ENCODE data around the gene GCKR.

The GCKR gene

DNA sequence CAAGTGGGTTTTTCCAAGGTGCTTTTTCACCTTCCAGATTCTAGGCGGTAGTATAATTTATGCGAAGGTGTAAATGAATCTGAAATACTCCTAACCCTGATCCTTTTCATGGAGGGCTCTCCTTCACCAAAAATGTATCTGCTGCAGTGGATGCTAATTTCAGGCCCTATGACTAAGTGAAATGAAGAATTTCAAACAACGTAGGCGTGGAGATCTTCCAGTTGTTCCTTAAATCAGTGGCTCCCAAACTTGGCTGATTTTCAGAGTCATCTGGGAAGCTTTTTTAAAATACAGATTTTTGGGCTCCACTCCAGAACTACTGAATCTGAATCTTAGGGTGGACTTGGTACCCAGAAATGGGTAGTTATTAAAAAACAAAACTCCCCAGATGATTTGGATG lies 5.5 kb downstream of the GCKR start:
- no peaks in the 10 kb centered on the region for H3K36me3 ChIP-seq
- TF ChIP-seq, protein P1, sequence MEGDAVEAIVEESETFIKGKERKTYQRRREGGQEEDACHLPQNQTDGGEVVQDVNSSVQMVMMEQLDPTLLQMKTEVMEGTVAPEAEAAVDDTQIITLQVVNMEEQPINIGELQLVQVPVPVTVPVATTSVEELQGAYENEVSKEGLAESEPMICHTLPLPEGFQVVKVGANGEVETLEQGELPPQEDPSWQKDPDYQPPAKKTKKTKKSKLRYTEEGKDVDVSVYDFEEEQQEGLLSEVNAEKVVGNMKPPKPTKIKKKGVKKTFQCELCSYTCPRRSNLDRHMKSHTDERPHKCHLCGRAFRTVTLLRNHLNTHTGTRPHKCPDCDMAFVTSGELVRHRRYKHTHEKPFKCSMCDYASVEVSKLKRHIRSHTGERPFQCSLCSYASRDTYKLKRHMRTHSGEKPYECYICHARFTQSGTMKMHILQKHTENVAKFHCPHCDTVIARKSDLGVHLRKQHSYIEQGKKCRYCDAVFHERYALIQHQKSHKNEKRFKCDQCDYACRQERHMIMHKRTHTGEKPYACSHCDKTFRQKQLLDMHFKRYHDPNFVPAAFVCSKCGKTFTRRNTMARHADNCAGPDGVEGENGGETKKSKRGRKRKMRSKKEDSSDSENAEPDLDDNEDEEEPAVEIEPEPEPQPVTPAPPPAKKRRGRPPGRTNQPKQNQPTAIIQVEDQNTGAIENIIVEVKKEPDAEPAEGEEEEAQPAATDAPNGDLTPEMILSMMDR (IDR thresholded peaks at IDR 0.05; ENCODE audit: low read depth, low read length) = no peak
- peaks cover 22% of the 10 kb centered on the region for H3K27me3 ChIP-seq
- no peak overlapping the region for H3K4me3 ChIP-seq (ENCODE audit: low read depth, low read length)
- H3K4me1 ChIP-seq = no peaks in the 10 kb centered on the region
- no peaks in the 10 kb centered on the region for H3K9me3 ChIP-seq
- DNase-seq = no peak

DNA sequence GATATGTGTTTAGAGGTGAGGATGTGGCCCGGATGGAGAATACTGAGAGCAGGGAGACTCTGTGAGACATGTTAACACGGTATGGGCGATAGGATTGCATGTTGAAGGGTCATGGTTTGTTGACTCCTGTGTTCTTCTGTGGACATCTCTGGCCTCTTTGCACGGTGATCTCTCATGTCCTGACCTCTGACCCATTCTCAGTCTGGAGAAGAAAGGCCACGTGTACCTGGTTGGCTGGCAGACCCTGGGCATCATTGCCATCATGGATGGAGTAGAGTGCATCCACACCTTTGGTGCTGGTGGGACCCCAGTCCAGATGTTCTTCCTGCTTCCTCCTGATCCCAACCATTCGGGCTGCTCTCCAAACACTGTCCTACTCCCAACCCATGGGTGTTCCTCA lies 9.9 kb downstream of the GCKR start:
- DNase-seq = no peak
- no peak overlapping the region for H3K4me3 ChIP-seq (ENCODE audit: low read depth, low read length)
- TF ChIP-seq, protein P1 (IDR thresholded peaks at IDR 0.05; ENCODE audit: low read depth, low read length) = no peak
- no peaks in the 10 kb centered on the region for H3K36me3 ChIP-seq
- H3K4me1 ChIP-seq = no peaks in the 10 kb centered on the region
- no peaks in the 10 kb centered on the region for H3K9me3 ChIP-seq
- peaks cover 7% of the 10 kb centered on the region; the same call in 1 of the 2 replicates for H3K27me3 ChIP-seq

DNA sequence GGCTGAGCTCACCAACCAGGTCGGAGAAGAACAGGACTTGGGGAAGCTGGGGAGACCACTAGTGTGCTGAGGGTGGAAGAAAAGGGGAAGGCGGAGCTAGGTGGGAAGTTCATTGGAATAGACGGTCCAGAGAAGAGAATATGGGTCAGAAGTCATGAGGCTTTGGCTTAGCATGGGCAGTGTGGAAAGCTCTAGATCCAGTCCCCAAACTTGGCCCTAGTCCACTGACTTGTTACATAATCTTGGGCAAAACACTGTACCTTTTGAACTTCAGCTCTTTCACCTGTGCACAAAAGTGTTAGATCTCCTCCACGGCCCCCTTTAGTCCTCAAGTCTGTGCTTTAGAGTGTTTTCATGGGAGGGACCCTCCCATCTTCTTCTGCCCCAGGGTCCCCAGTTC lies 10.7 kb downstream of the GCKR start:
- no peak for DNase-seq
- Histone ChIP-seq H3K4me3 (ENCODE audit: low read depth, low read length) (no peak overlapping the region), H3K36me3 (no peaks in the 10 kb centered on the region), H3K27me3 (peaks cover 7% of the 10 kb centered on the region; the same call in 1 of the 2 replicates), H3K4me1 (no peaks in the 10 kb centered on the region), H3K9me3 (no peaks in the 10 kb centered on the region)
- TF ChIP-seq, protein P1 (IDR thresholded peaks at IDR 0.05; ENCODE audit: low read depth, low read length) = no peak

DNA sequence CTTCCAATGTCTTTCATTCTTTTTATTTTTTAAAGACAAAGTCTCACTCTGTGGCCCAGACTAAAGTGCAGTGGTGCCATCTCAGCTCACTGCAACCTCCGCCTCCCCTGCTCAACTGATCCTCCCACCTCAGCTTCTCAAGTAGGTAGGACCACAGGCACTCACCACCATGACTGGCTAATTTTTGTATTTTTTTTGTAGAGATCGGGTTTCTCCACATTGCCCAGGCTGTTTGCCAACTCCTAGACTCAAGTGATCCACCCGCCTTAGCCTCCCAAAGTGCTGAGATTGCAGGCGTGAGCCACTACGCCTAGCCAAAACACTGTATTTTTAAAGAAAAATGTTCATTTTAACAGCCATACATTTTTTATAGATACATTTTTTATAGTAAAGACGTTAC lies 12.7 kb downstream of the GCKR start:
- no peaks in the 10 kb centered on the region for H3K9me3 ChIP-seq
- TF ChIP-seq, protein P1 (IDR thresholded peaks at IDR 0.05; ENCODE audit: low read depth, low read length) = no peak
- no peak overlapping the region for H3K4me3 ChIP-seq (ENCODE audit: low read depth, low read length)
- H3K36me3 ChIP-seq = no peaks in the 10 kb centered on the region
- DNase-seq = no peak
- peaks cover 7% of the 10 kb centered on the region; the same call in 1 of the 2 replicates for H3K27me3 ChIP-seq
- no peaks in the 10 kb centered on the region for H3K4me1 ChIP-seq

DNA sequence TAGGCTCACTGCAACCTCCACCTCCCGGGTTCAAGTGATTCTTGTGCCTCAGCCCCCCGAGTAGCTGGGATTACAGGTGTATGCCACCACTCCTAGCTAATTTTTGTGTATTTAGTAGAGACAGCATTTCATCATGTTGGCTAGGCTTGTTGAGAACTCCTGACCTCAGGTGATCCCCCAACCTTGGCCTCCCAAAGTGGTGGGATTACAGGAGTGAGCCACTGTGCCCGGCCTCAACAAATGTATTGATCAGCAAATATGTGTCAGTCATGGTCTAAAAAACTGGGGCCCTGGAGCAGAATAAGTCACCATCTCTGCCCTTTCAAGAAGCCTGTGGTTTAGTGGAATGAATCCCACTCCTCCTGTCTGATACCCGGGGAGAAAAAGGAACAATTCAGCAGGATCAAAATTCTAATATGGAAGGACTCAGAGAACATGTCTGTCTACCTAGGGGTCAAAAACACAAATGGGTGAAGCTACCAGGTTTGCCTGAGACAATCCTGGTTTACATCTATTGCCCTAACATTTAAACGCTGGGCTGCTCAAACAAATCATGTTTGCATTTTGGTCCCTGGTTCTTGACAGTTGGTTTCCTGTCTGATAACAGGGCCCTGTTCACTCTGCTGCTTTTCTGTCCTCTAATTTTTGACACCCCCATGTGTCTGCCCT lies 21.6 kb downstream of the GCKR start:
- H3K4me3 ChIP-seq (ENCODE audit: low read depth, low read length) = no peak overlapping the region
- H3K4me1 ChIP-seq = no peaks in the 10 kb centered on the region
- H3K36me3 ChIP-seq = no peaks in the 10 kb centered on the region
- no peak for DNase-seq
- peaks cover 8% of the 10 kb centered on the region; the same call in 1 of the 2 replicates for H3K27me3 ChIP-seq
- no peaks in the 10 kb centered on the region; the same call in 1 of the 2 replicates for H3K9me3 ChIP-seq
- TF ChIP-seq, protein P1 (IDR thresholded peaks at IDR 0.05; ENCODE audit: low read depth, low read length) = no peak

DNA sequence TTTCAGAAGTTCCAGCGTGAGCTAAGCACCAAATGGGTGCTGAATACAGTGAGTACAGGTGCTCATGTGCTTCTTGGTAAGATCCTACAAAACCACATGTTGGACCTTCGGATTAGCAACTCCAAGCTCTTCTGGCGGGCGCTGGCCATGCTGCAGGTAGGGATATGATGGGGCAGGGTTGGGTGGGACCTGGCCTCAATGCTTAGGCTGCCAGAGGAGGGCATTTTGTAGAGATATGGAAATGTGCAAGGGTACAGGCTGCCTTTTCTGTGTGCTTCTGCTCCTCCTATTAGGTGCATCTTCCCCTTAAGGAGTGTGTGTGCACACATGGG lies 22.1 kb downstream of the GCKR start:
- Histone ChIP-seq H3K27me3 (peaks cover 8% of the 10 kb centered on the region; the same call in 1 of the 2 replicates), H3K4me3 (ENCODE audit: low read depth, low read length) (no peak overlapping the region), H3K4me1 (no peaks in the 10 kb centered on the region), H3K36me3 (no peaks in the 10 kb centered on the region), H3K9me3 (no peaks in the 10 kb centered on the region; the same call in 1 of the 2 replicates)
- DNase-seq = no peak
- TF ChIP-seq, protein P1 (IDR thresholded peaks at IDR 0.05; ENCODE audit: low read depth, low read length) = no peak

All from BE2C (cell line).